ENCODE results near the gene LAMTOR4. TPM values are rescaled to one million over a fixed set of nuclear protein-coding genes. Genes with fewer than 3 reads are reported as not detected.

LAMTOR4 gene
- total and polyA plus RNA-seq, 2 of the 13 experiments (the other 11 are each of a cell fraction or from before 2014, with no cell fraction given) = 115 to 118 TPM

DNA sequence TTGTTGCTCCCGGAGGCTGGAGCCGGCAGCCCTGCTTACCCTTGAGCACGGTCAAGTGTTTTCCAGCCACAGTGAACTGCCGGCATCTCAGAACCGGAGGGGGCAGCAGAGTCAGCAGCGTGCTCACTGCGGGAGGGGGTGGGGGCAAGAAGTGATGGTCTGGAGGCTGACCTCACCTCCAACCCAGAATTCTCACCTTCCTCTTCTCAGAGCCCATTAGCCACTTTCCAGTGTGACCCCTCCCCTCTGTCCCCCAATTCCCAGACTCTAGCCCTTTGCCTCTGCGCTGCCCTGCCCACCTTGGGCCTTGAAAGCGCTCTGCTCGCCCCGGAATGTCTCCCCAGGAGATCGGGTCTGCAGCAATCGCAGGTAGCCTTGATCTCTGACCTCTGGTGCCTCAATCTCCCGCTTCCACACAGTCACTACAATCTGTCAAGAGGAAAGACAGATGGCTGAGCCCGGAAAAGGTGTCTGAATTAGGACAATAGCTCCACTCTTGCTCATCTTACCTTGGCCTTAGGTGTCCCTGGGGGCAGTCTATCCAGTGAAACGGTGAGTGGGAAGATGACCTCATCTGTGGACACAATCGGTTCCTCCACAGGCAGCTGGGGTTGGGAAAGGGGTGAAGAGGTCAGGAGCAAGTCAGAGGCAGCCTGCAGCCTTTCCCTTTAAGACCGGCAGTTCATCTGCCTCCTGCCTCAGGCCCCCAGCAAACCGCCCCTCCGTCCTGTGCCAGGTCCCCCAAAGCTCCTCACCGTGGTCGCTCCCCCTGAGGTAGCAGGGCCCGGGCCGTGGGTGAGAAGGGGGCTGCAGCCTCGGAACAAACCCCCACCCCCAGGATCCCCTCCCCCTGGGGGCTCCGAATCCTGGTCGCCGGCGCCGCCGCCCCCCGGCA lies 8.9 kb downstream of the LAMTOR4 start (continued):
- TF ChIP-seq, protein P1, sequence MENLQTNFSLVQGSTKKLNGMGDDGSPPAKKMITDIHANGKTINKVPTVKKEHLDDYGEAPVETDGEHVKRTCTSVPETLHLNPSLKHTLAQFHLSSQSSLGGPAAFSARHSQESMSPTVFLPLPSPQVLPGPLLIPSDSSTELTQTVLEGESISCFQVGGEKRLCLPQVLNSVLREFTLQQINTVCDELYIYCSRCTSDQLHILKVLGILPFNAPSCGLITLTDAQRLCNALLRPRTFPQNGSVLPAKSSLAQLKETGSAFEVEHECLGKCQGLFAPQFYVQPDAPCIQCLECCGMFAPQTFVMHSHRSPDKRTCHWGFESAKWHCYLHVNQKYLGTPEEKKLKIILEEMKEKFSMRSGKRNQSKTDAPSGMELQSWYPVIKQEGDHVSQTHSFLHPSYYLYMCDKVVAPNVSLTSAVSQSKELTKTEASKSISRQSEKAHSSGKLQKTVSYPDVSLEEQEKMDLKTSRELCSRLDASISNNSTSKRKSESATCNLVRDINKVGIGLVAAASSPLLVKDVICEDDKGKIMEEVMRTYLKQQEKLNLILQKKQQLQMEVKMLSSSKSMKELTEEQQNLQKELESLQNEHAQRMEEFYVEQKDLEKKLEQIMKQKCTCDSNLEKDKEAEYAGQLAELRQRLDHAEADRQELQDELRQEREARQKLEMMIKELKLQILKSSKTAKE (CRISPR knock-in tag; IDR thresholded peaks at IDR 0.05; ENCODE audit: borderline replicate concordance) = peak; percentile 26; the same call in 1 of the 2 replicates
- TF ChIP-seq NCOA1 (CRISPR knock-in tag; IDR thresholded peaks at IDR 0.05) = no peak
- TF ChIP-seq ZNF557 (CRISPR knock-in tag; IDR thresholded peaks at IDR 0.05) = no peak
- TF ChIP-seq SAP130 (CRISPR knock-in tag; IDR thresholded peaks at IDR 0.05; ENCODE audit: low read depth) = peak; percentile 66
- peak; percentile 30; the same call in 1 of the 2 replicates for TF ChIP-seq HOXA9 (CRISPR knock-in tag; IDR thresholded peaks at IDR 0.05; ENCODE audit: borderline replicate concordance)
- TF ChIP-seq, protein P2, sequence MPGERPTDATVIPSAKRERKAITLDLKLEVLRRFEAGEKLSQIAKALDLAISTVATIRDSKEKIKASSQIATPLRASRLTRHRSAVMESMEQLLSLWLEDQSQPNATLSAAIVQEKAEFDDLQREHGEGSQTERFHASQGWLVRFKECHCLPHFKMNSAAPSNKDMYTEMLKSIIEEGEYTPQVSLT (CRISPR knock-in tag; IDR thresholded peaks at IDR 0.05; ENCODE audit: borderline replicate concordance, low read depth) = no peak
- no peak for TF ChIP-seq ZNF883 (CRISPR knock-in tag; IDR thresholded peaks at IDR 0.05; ENCODE audit: not compliant biosample characterization)
- TF ChIP-seq CEBPB (IDR thresholded peaks at IDR 0.05; ENCODE audit: borderline replicate concordance, low read depth, low read length) = peak; percentile 64
- TF ChIP-seq ZSCAN31 (CRISPR knock-in tag; IDR thresholded peaks at IDR 0.05; ENCODE audit: low read depth) = no peak
- TF ChIP-seq NR2F1 (CRISPR knock-in tag; IDR thresholded peaks at IDR 0.05) = peak; percentile 86 to 96
- TF ChIP-seq ZBTB38 (CRISPR knock-in tag; IDR thresholded peaks at IDR 0.05) = 0 out of 2 replicates have a peak, but pooled peaks have one; percentile 37
- TF ChIP-seq NRL (CRISPR knock-in tag; IDR thresholded peaks at IDR 0.05; ENCODE audit: borderline replicate concordance) = no peak; the same call in 1 of the 2 replicates
- peak; percentile 31 to 45; a peak in 2 of 4 replicates for TF ChIP-seq POLR2A (IDR thresholded peaks at IDR 0.05; ENCODE audit: insufficient read depth in 1 of 2, low read depth in 2 of 2, low read length in 2 of 2)
- no peak for TF ChIP-seq ZNF570 (CRISPR knock-in tag; IDR thresholded peaks at IDR 0.05; ENCODE audit: borderline replicate concordance)
- TF ChIP-seq, protein P3, sequence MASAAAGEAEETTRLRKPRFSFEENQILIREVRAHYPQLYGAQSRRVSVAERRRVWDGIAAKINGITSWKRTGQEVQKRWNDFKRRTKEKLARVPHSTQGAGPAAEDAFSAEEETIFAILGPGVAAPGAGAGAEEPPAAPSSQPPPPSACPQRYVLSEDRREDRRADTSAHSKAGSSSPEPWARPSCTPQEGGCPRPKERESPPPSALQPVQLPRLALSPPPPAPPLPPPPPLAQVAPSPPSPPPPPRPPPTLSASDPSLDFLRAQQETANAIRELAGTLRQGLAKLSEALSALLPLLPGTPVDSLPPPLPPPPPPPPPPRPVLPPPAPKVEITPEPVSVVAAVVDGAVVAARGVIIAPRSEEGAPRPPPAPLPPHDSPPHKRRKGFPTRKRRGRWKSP (CRISPR knock-in tag; IDR thresholded peaks at IDR 0.05) = no peak
- TF ChIP-seq ZNF10 (CRISPR knock-in tag; IDR thresholded peaks at IDR 0.05; ENCODE audit: borderline replicate concordance, low read depth) = no peak
- no peak for TF ChIP-seq ZNF589 (CRISPR knock-in tag; conservative IDR thresholded peaks at IDR 0.05)
- no peak; the same call in 1 of the 2 replicates for TF ChIP-seq JUNB (CRISPR knock-in tag; IDR thresholded peaks at IDR 0.05; ENCODE audit: borderline replicate concordance)
- no peak for TF ChIP-seq ZKSCAN5 (CRISPR knock-in tag; IDR thresholded peaks at IDR 0.05)
- TF ChIP-seq MAF1 (CRISPR knock-in tag; IDR thresholded peaks at IDR 0.05; ENCODE audit: borderline replicate concordance) = no peak
- TF ChIP-seq JUN (CRISPR knock-in tag; IDR thresholded peaks at IDR 0.05) = peak; percentile 74; the same call in 1 of the 2 replicates
- no peak for TF ChIP-seq ZNF841 (CRISPR knock-in tag; IDR thresholded peaks at IDR 0.05; ENCODE audit: borderline replicate concordance)
- TF ChIP-seq DPF2 (CRISPR knock-in tag; IDR thresholded peaks at IDR 0.05; ENCODE audit: borderline replicate concordance, low read depth) = no peak
- TF ChIP-seq ZNF607 (CRISPR knock-in tag; IDR thresholded peaks at IDR 0.05; ENCODE audit: borderline replicate concordance) = no peak
- TF ChIP-seq KDM5B (CRISPR knock-in tag; IDR thresholded peaks at IDR 0.05; ENCODE audit: borderline replicate concordance) = peak; percentile 32; the same call in 1 of the 2 replicates
- TF ChIP-seq RBM22 (optimal IDR thresholded peaks at IDR 0.05; ENCODE audit: low read length) = peak; percentile 56
